Adipocyte (in vitro differentiated cells): ENCODE measurements around the gene RNF133.
"Not testable (repeated sequence)": the region's sequence is repeated elsewhere in the genome, so short reads cannot be mapped to it uniquely, and the experiment has no call there.

Experiments
- DNase-seq: peaks from one replicate; pipeline ENCODE4 v3.0.0-alpha.2; 2015; ENCODE audit warnings: low read depth
- H3K27me3 ChIP-seq: replicated peaks from 2 replicates; pipeline ENCODE4 v1.7.0; 2013; ENCODE audit warnings: mild to moderate bottlenecking, low read length, moderate library complexity; ENCODE audit not compliant: control insufficient read depth, insufficient read depth
- H3K36me3 ChIP-seq: 2 replicates; pipeline ENCODE4 v1.7.0; 2013; ENCODE audit warnings: low read length, mild to moderate bottlenecking, moderate library complexity; ENCODE audit not compliant: control insufficient read depth, insufficient read depth, severe bottlenecking
- H3K4me1 ChIP-seq: 2 replicates; pipeline ENCODE4 v1.7.0; 2013; ENCODE audit warnings: mild to moderate bottlenecking, low read length, moderate library complexity; ENCODE audit not compliant: control insufficient read depth, insufficient read depth
- H3K4me3 ChIP-seq: 2 replicates; pipeline ENCODE4 v1.7.0; 2013; ENCODE audit warnings: mild to moderate bottlenecking, low read length, moderate library complexity
- H3K9ac ChIP-seq: 2 replicates; pipeline ENCODE4 v1.7.0; 2013; ENCODE audit warnings: mild to moderate bottlenecking, low read length, moderate library complexity
- H3K9me3 ChIP-seq: 2 replicates; pipeline ENCODE4 v1.7.0; 2013; ENCODE audit warnings: mild to moderate bottlenecking, low read length, moderate library complexity; ENCODE audit not compliant: control insufficient read depth

Gene RNF133

DNA sequence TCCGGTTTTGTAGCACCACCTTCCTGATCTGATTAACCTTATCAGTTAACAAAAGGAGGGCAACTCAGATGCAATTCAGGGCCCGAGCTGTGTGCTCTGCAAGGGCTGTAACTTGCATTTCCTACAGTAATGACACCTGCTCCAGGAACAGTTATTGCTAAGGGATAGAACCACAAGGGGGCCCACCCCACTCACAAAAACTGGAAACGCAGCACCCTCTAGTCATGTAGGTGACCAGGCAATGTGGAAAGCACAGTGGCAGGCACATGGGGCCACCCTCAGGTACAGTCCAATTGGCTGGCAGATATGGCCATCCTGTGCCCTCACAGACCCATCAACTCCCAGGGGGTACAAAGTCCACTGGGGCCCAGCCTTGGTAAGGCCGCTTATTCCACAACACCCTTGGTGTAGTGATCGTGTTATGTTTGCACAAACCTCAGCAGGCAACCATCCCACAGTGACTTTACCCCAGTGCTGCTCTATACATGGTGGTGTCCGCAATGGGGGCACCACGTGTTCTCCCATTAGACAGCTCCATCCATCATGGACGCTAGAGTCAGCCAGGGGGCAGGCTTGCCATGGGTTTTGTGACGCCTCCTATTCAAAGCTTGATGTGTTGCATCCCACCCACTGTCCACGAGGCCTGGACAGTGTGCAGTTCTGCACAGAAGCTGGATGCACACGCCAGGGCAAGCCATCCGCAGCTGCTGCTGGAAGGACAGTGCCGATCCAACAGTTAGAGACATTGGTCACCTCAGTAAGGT lies 9.4 kb downstream of the RNF133 start:
- no peaks in the 10 kb centered on the region for H3K27me3 ChIP-seq
- no peak overlapping the region for H3K9ac ChIP-seq
- no peak overlapping the region for H3K4me3 ChIP-seq
- no peaks in the 10 kb centered on the region for H3K9me3 ChIP-seq
- no peak for DNase-seq
- no peaks in the 10 kb centered on the region for H3K36me3 ChIP-seq
- peaks cover 6% of the 10 kb centered on the region for H3K4me1 ChIP-seq

DNA sequence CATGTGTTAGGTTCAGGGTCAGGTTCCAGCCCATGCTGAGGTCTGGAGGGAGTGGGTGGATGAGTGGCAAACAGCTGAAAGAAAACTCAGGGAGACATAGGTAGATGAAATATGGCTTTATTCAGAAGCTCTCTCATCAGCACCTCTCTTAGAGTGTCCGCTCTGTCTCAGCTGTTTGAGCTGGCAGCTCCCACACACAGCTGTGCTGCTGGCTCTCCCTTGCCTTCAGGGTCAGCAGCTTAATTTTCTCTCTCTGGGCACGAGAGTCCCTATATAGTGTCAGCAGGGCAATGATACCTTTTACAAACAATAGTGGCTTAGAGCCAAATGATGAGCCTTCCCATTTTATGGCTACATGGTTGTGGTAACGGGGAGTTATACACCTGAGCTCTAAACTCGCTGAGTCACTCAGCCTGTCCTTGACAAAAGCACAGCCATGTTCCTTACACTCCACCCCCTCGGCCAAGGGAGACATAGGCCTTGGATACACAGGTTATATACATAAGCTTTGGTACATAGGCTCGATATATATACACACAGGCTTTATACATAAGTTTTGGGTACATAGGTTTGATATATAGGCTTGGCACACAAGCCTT lies 10.4 kb downstream of the RNF133 start:
- DNase-seq = no peak
- Histone ChIP-seq H3K4me3 (no peak overlapping the region), H3K36me3 (no peaks in the 10 kb centered on the region), H3K4me1 (no peaks in the 10 kb centered on the region), H3K27me3 (no peaks in the 10 kb centered on the region), H3K9me3 (no peaks in the 10 kb centered on the region), H3K9ac (no peak overlapping the region)

DNA sequence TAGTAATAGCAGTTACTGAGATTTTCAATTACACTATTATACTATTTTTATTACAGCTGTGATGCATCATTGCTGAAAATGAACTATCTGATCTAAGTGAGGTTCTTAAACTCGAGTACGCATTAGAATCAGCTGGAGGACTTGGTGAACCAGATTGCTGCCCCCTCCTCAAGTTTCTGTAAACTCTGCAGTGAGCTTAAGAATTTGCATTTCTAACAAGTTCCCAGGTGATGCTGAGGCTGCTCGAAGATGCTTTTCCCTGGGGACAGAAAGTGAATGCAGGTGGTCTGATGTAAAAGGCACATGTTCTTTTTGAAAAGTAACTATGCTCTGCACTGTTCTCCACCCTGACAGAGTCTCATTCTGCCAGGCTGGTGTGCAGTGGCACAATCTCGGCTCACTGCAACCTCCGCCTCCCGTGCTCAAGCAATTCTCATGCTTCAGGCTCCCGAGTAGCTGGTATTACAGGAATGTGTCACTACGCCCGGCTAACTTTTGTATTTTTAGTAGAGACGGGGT lies 12.5 kb downstream of the RNF133 start:
- no peaks in the 10 kb centered on the region for H3K4me1 ChIP-seq
- DNase-seq = no peak
- no peak overlapping the region for H3K4me3 ChIP-seq
- H3K36me3 ChIP-seq = no peaks in the 10 kb centered on the region
- no peak overlapping the region for H3K9ac ChIP-seq
- H3K9me3 ChIP-seq = no peaks in the 10 kb centered on the region
- H3K27me3 ChIP-seq = no peaks in the 10 kb centered on the region

DNA sequence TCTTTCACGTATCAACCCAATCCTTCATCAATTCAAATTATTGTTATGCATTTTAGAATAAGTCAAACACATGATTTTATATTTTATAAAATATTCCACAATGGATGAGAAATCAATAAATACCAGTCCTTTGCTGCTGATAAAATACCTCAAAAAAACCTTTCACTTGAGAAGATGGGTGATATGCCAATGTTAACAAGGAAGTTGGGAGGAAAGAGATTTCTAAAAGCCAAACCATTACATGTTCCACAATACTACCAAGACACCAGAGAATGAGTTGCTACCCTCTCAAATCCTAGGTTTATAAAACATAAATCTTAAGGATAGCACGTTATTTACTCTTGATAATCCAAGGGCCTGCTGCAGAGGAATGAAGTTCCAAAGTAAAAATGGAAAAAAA lies 14.4 kb downstream of the RNF133 start:
- Histone ChIP-seq H3K9ac (no peak overlapping the region), H3K36me3 (no peaks in the 10 kb centered on the region), H3K9me3 (no peaks in the 10 kb centered on the region), H3K4me3 (no peak overlapping the region), H3K4me1 (no peaks in the 10 kb centered on the region), H3K27me3 (no peaks in the 10 kb centered on the region)
- DNase-seq = no peak

DNA sequence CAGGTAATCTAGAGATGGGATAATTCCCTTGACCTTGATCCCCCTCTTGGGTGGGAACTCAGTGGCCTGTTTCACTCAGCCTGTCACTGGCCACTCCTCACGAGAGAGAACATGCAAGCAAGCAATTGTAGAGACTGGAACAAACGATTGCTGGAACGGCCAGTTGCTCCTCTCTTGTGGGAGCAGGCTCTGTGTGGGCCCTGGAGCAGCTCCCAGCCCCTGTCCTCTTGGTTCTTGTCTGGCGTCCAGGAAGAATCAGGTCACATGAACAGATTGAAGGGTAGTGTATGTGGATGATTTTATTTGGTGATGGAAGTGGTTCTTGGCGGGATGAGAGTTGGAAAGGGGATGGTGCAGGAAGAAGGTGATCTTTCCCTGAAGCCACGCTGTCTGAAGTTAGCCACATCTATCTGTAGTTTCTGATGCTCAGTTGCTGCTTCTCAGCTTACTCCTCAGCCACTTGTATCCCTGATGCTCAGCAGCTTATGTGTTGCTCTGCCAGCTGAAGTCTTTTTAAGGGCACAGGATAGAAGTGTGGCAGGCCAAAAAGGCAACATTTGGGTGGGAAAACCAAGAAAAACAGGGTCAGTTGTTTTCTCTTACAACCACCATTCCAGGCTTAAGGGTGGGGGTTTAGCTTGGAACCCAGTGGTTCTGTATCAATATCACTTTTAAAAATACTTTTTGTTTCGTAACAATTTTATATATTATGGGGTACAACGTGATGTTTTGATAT lies 15.9 kb downstream of the RNF133 start:
- no peaks in the 10 kb centered on the region for H3K36me3 ChIP-seq
- H3K27me3 ChIP-seq = no peaks in the 10 kb centered on the region

DNA sequence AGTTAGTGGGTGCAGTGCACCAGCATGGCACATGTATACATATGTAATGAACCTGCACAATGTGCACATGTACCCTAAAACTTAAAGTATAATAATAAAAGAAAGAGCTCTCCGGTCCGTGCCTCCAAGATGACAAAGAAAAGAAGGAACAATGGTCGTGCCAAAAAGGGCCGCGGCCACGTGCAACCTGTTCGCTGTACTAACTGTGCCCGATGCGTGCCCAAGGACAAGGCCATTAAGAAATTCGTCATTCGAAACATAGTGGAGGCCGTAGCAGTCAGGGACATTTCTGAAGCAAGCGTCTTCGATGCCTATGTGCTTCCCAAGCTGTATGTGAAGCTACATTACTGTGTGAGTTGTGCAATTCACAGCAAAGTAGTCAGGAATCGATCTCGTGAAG lies 17.7 kb downstream of the RNF133 start:
- not testable (repeated sequence) for H3K36me3 ChIP-seq, H3K9ac ChIP-seq, DNase-seq, H3K4me3 ChIP-seq, H3K27me3 ChIP-seq, H3K4me1 ChIP-seq, H3K9me3 ChIP-seq

More for the DNA sequence above, 15.9 kb downstream of the RNF133 start:
- Histone ChIP-seq H3K9ac (no peak overlapping the region), H3K4me1 (no peaks in the 10 kb centered on the region), H3K9me3 (no peaks in the 10 kb centered on the region), H3K4me3 (no peak overlapping the region)
- DNase-seq = no peak

DNA sequence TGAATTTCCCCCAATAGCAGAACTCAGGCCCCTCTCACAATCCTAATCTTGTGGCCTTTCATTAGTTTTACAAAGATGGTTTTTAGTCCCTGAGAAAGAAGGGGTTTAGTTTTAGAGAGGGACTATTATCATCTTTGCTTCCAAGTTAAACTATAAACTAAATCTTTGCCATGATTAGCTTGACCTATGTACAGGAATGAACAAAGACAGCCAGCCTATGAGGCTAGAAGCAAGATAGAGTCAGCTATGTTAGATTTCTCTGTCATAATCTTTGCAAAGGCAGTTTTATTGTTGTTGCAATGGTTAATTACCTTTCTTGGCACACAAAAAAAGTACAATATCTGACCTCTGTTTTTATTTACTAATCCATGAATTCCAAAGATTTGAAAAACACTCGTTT lies 19.1 kb downstream of the RNF133 start:
- Histone ChIP-seq H3K9me3 (no peaks in the 10 kb centered on the region), H3K4me1 (peaks cover 5% of the 10 kb centered on the region), H3K9ac (no peak overlapping the region), H3K27me3 (no peaks in the 10 kb centered on the region), H3K4me3 (no peak overlapping the region), H3K36me3 (no peaks in the 10 kb centered on the region)
- DNase-seq = no peak

DNA sequence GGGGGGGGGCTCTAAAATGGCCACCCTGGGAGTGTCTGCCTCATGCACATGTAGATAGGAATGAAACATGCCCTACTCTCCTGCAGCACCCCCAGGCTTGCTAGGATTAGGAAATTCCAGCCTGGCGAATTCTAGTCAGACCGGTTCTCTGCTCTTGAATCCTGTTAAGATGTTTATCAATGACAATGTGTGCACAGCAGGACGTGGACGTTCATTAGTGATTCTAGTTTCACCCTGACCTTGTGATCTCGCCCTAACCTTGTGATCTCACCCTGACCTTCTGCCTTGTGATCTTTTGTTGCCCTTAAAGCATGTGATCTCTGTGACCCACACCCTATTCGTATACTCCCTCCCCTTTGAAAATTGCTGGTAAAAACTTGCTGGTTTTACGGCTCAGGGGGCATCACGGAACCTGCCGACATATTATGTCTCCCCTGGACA lies 19.6 kb downstream of the RNF133 start:
- DNase-seq, H3K36me3 ChIP-seq, H3K9ac ChIP-seq, H3K9me3 ChIP-seq, H3K4me3 ChIP-seq, H3K27me3 ChIP-seq, H3K4me1 ChIP-seq: not testable (repeated sequence)

DNA sequence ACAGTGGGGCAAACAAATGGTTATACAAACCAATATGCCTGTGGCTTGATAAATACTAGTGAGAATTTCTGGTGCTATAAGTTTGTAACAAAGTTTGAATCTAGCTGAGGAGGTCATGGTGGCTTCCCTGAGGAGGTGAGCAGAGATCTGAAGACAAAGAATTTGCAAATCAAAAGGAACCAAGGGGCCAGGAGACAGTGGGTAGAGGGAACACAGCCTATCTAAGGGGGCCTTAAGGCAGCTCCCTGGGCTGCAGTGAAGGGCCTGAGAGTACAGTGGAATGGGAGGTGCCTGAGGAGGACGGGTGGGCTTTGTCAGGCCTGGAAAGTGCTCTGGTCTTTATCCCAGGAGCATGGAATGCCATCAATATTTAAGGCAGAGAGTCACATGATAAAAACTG lies 21.8 kb downstream of the RNF133 start:
- no peak for DNase-seq

DNA sequence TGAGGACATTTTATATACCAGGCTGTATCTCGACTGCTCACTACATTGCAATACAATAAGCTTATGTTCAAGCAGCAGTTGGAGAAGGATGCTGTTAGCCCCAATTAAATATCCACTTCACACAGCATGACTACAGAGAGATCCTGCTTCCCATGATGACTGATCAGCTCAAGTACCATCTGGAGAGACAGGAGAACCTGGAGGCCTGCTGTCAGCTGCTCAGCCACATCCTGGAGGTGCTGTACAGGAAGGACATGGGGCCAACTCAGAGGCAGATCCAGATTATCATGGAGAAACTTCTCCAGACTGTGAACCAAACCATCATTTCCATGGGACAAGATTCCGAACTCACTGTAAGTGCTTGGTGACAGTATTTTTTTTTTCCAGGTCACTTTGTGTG lies 22.5 kb downstream of the RNF133 start:
- Histone ChIP-seq H3K9me3 (no peaks in the 10 kb centered on the region), H3K4me3 (no peak overlapping the region), H3K27me3 (no peaks in the 10 kb centered on the region), H3K36me3 (no peaks in the 10 kb centered on the region), H3K9ac (no peak overlapping the region), H3K4me1 (peaks cover 12% of the 10 kb centered on the region)
- no peak for DNase-seq

More for the DNA sequence above, 21.8 kb downstream of the RNF133 start:
- peaks cover 12% of the 10 kb centered on the region for H3K4me1 ChIP-seq
- H3K9ac ChIP-seq = no peak overlapping the region
- H3K36me3 ChIP-seq = no peaks in the 10 kb centered on the region
- no peaks in the 10 kb centered on the region for H3K27me3 ChIP-seq
- no peak overlapping the region for H3K4me3 ChIP-seq
- H3K9me3 ChIP-seq = no peaks in the 10 kb centered on the region

DNA sequence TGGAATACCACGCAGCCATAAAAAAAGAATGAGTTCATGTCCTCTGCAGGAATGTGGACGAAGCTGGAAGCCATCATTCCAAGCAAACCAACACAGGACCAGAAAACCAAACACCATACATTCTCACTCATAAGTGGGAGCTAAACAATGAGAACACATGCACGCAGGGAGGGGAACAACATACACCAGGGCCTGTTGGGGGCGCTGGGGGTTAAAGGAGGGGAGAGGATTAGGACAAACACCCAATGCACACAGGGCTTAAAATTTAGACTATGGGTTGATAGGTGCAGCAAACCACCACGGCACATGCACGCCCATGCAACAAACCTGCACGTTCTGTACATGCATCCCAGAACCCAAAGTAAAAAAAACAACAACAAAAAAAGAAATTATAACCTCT lies 23.3 kb downstream of the RNF133 start:
- no peaks in the 10 kb centered on the region for H3K27me3 ChIP-seq
- DNase-seq = no peak
- H3K4me1 ChIP-seq = peaks cover 12% of the 10 kb centered on the region
- H3K36me3 ChIP-seq = no peaks in the 10 kb centered on the region
- no peak overlapping the region for H3K4me3 ChIP-seq
- H3K9me3 ChIP-seq = no peaks in the 10 kb centered on the region
- no peak overlapping the region for H3K9ac ChIP-seq
